HL-60 (cell line): Measurements from ENCODE around the gene MED13L.

Experiments used
- DNase-seq, 2 experiments: peaks; one replicate each; pipeline ENCODE4 v3.0.0-alpha.2; 2010 to 2020; ENCODE audit warnings: low read depth in 1 of 2, low spot score in 1 of 2
- H3K27ac ChIP-seq: fragments of 250-450 bp; sonication (Bioruptor Pico); replicated peaks from 2 replicates; pipeline ENCODE4 v1.5.1; 2020; ENCODE audit warnings: mild to moderate bottlenecking, moderate library complexity
- H3K27me3 ChIP-seq: fragments of 250-450 bp; sonication (Bioruptor Pico); 2 replicates; pipeline ENCODE4 v1.5.1; 2021; ENCODE audit warnings: mild to moderate bottlenecking, moderate library complexity; ENCODE audit not compliant: insufficient read depth, poor library complexity, severe bottlenecking
- H3K4me3 ChIP-seq: replicated peaks from 2 replicates; pipeline ENCODE4 v1.5.1; 2011; ENCODE audit warnings: mild to moderate bottlenecking, control low read depth, low read length; ENCODE audit not compliant: insufficient read depth
- CTCF ChIP-seq: IDR thresholded peaks from one replicate; pipeline ENCODE4 v1.5.1; 2011; ENCODE audit warnings: low read length, control low read depth, inconsistent platforms; ENCODE audit not compliant: insufficient read depth
- GABPA ChIP-seq: IDR thresholded peaks from 2 replicates; pipeline ENCODE4 v1.6.1; 2012; ENCODE audit warnings: low read depth
- POLR2AphosphoS5 ChIP-seq: IDR thresholded peaks from 2 replicates; pipeline ENCODE4 v1.6.1; 2012; ENCODE audit warnings: low read depth
- SPI1 ChIP-seq: IDR thresholded peaks from 2 replicates; pipeline ENCODE4 v1.6.1; 2012; ENCODE audit warnings: low read depth, mild to moderate bottlenecking, borderline replicate concordance
- TF ChIP-seq, protein P1 (sequence below): IDR thresholded peaks from 2 replicates; pipeline ENCODE4 v1.6.1; 2012; ENCODE audit warnings: low read depth; ENCODE audit not compliant: insufficient replicate concordance

The MED13L gene

DNA sequence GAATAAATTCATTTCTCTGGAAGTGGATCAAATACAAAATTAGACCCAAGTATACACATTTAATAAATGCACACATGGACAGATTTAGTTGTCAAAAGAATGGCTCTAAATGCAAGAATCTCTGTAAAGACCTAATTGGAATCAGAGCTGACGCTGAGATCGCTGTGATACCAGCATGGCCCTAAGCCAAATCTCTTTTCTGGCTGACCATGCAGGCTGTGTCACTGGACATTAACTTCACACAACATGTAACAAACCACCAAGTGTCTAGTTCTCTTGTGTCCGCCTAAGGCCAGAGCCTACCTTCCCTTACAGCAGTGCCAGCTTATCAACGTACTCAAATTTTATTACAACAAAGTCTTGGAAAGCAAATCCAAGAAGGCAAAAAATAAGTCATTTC, 127.5 kb downstream of the MED13L start:
- Histone ChIP-seq H3K27ac (no peak overlapping the region), H3K4me3 (no peak overlapping the region), H3K27me3 (no peaks in the 10 kb centered on the region)
- TF ChIP-seq GABPA (no peak), CTCF (no peak), POLR2AphosphoS5 (no peak), SPI1 (no peak)
- TF ChIP-seq, protein P1, sequence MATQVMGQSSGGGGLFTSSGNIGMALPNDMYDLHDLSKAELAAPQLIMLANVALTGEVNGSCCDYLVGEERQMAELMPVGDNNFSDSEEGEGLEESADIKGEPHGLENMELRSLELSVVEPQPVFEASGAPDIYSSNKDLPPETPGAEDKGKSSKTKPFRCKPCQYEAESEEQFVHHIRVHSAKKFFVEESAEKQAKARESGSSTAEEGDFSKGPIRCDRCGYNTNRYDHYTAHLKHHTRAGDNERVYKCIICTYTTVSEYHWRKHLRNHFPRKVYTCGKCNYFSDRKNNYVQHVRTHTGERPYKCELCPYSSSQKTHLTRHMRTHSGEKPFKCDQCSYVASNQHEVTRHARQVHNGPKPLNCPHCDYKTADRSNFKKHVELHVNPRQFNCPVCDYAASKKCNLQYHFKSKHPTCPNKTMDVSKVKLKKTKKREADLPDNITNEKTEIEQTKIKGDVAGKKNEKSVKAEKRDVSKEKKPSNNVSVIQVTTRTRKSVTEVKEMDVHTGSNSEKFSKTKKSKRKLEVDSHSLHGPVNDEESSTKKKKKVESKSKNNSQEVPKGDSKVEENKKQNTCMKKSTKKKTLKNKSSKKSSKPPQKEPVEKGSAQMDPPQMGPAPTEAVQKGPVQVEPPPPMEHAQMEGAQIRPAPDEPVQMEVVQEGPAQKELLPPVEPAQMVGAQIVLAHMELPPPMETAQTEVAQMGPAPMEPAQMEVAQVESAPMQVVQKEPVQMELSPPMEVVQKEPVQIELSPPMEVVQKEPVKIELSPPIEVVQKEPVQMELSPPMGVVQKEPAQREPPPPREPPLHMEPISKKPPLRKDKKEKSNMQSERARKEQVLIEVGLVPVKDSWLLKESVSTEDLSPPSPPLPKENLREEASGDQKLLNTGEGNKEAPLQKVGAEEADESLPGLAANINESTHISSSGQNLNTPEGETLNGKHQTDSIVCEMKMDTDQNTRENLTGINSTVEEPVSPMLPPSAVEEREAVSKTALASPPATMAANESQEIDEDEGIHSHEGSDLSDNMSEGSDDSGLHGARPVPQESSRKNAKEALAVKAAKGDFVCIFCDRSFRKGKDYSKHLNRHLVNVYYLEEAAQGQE = no peak
- no peak for DNase-seq

DNA sequence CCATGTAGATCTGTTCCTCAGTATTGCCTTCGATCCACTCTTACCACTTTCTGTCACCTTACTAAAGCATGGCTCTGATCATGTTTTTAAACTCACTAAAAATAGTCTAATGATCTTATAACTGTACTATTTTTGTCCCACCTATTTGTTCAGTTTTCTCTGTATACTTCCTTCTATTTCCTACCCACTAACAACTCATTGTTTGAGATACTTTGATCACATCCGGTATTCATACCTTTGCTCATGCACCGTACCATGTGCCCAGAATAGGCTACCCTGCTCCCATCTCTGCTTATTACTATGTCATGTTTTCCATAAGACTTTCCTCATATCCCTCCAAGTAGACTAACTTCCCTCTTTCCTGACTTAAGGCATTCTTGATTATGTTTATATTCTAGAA, 128.6 kb downstream of the MED13L start:
- no peak overlapping the region for H3K27ac ChIP-seq
- H3K4me3 ChIP-seq = no peak overlapping the region
- no peak for DNase-seq
- no peak for TF ChIP-seq GABPA
- no peak for TF ChIP-seq SPI1
- TF ChIP-seq POLR2AphosphoS5 = no peak
- TF ChIP-seq CTCF = no peak
- TF ChIP-seq, protein P1 = no peak
- no peaks in the 10 kb centered on the region for H3K27me3 ChIP-seq

- no peak for DNase-seq
- no peak overlapping the region for H3K27ac ChIP-seq
- no peak overlapping the region for H3K4me3 ChIP-seq
Measured at GRCh38 chr12:116146386-116146785, 131.1 kb downstream of the MED13L start.

GRCh38 chr12:116145451-116145850, 132.0 kb downstream of the MED13L start:
- H3K27me3 ChIP-seq = no peaks in the 10 kb centered on the region
- TF ChIP-seq GABPA (no peak), POLR2AphosphoS5 (no peak), SPI1 (no peak), CTCF (no peak)
- TF ChIP-seq, protein P1 = no peak
- H3K27ac ChIP-seq = no peak overlapping the region
- no peak for DNase-seq
- H3K4me3 ChIP-seq = no peak overlapping the region

More at GRCh38 chr12:116146386-116146785, 131.1 kb downstream of the MED13L start:
- no peaks in the 10 kb centered on the region for H3K27me3 ChIP-seq
- TF ChIP-seq GABPA = no peak
- TF ChIP-seq SPI1 = no peak
